A549 (cell line): Measurements from ENCODE around the gene GARIN6. TPM values are rescaled to one million over a fixed set of nuclear protein-coding genes. Genes with fewer than 3 reads are reported as not detected.

ENCODE experiments used
- ATAC-seq, 2 experiments: fragments of 200-7000 bp in 1 of 2; fragments of >200 bp in 1 of 2; cut with Nextera tagmentation in 1 of 2; cut with Tn5 transposase in 1 of 2; 3 replicates each; pipeline versions ENCODE4 v1.8.0 to v1.9.1; 2018 to 2020; ENCODE audit warnings: mild to moderate bottlenecking in 1 of 2, moderate library complexity in 1 of 2
- CTCF ChIA-PET: fragments of 300-600 bp; sonication (Branson Sonifier 250); formaldehyde crosslinking; extraction: SDS; loops from one replicate; lab custom pipeline; 2021; ENCODE audit warnings: antibody characterized with exemption, inconsistent platforms; lab: Yijun Ruan, JAX
- POLR2A ChIA-PET: fragments of 350-600 bp; formaldehyde crosslinking; extraction: SDS; loops from one replicate; lab custom pipeline; 2021; ENCODE audit warnings: antibody characterized with exemption, inconsistent platforms; lab: Yijun Ruan, JAX
- DNase-seq, 2 experiments: peaks; one replicate each; pipeline versions ENCODE4 v3.0.0 to v3.0.0-alpha.2; 2011 to 2016; ENCODE audit warnings: low read depth in 1 of 2, low spot score in 1 of 2
- FAIRE-seq: peaks from 2 replicates; lab custom pipeline; 2011; peaks lifted over from hg19 to GRCh38; lab: Jason Lieb, UNC
- H3K27ac ChIP-seq, 2 experiments: fragments of >200 bp; sonication (Bioruptor Twin); formaldehyde crosslinking; 3 replicates each; pipeline ENCODE4 v1.5.1; 2016 to 2017
- H3K4me1 ChIP-seq: fragments of >200 bp; sonication (Bioruptor Twin); formaldehyde crosslinking; 3 replicates; pipeline ENCODE4 v1.6.1; 2016
- H3K4me2 ChIP-seq: fragments of >200 bp; sonication (Bioruptor Twin); formaldehyde crosslinking; 3 replicates; pipeline ENCODE4 v1.6.1; 2016
- H3K4me3 ChIP-seq: fragments of >200 bp; sonication (Bioruptor Twin); formaldehyde crosslinking; 3 replicates; pipeline ENCODE4 v1.5.1; 2016
- H3K9me3 ChIP-seq: fragments of >200 bp; sonication (Bioruptor Twin); formaldehyde crosslinking; 3 replicates; pipeline ENCODE4 v1.6.1; 2016
- CHD2 ChIP-seq: fragments of 150-350 bp; IDR thresholded peaks from 2 replicates; pipeline ENCODE4 v1.6.1; 2014; ENCODE audit warnings: low read length; ENCODE audit not compliant: partially characterized antibody
- CHD4 ChIP-seq: fragments of 200-600 bp; sonication (generic); IDR thresholded peaks from 2 replicates; pipeline ENCODE4 v1.6.1; 2016; ENCODE audit warnings: antibody characterized with exemption, mild to moderate bottlenecking, borderline replicate concordance
- EHF ChIP-seq: fragments of 250-450 bp; sonication (Bioruptor Pico); IDR thresholded peaks from 2 replicates; pipeline ENCODE4 v1.5.0; 2020; ENCODE audit warnings: mild to moderate bottlenecking
- EHMT2 ChIP-seq: fragments of 200-600 bp; sonication (generic); IDR thresholded peaks from 2 replicates; pipeline ENCODE4 v1.6.1; 2016; ENCODE audit warnings: antibody characterized with exemption, low read depth, mild to moderate bottlenecking, moderate library complexity
- FOSB ChIP-seq: fragments of 250-450 bp; sonication (Bioruptor Pico); IDR thresholded peaks from 2 replicates; pipeline ENCODE4 v1.5.0; 2020; ENCODE audit warnings: mild to moderate bottlenecking, moderate library complexity
- HDAC2 ChIP-seq: fragments of 200-600 bp; sonication (generic); IDR thresholded peaks from 2 replicates; pipeline ENCODE4 v1.6.1; 2016
- HEYL ChIP-seq: fragments of 250-450 bp; sonication (Bioruptor Pico); IDR thresholded peaks from 2 replicates; pipeline ENCODE4 v1.8.0; 2021; ENCODE audit warnings: mild to moderate bottlenecking, moderate library complexity
- HOXA7 ChIP-seq: fragments of 250-450 bp; sonication (Bioruptor Pico); IDR thresholded peaks from 2 replicates; pipeline ENCODE4 v1.5.0; 2020; ENCODE audit warnings: mild to moderate bottlenecking, moderate library complexity
- JUN ChIP-seq, 2 experiments: fragments of >200 bp; sonication (Bioruptor Twin); formaldehyde crosslinking; IDR thresholded peaks; 2 replicates in 1 of 2; 3 replicates in 1 of 2; pipeline ENCODE4 v1.6.1; 2016 to 2017
- JUNB ChIP-seq: fragments of >200 bp; sonication (Bioruptor Twin); formaldehyde crosslinking; IDR thresholded peaks from 2 replicates; pipeline ENCODE4 v1.6.1; 2016
- KDM5A ChIP-seq: fragments of 200-600 bp; sonication (generic); IDR thresholded peaks from 2 replicates; pipeline ENCODE4 v1.6.1; 2016; ENCODE audit warnings: antibody characterized with exemption, mild to moderate bottlenecking
- MAFK ChIP-seq: fragments of 450-650 bp; IDR thresholded peaks from 2 replicates; pipeline ENCODE4 v1.6.1; 2014; ENCODE audit not compliant: partially characterized antibody
- POLR2AphosphoS2 ChIP-seq: conservative IDR thresholded peaks from 2 replicates; pipeline ENCODE4 v1.6.1; 2012; ENCODE audit warnings: low read length, improper control_type of control experiment, inconsistent platforms
- RAD21 ChIP-seq, 2 experiments: fragments of >200 bp in 1 of 2; sonication (Bioruptor Twin) in 1 of 2; formaldehyde crosslinking in 1 of 2; IDR thresholded peaks in 1 of 2; conservative IDR thresholded peaks in 1 of 2; 2 replicates in 1 of 2; 3 replicates in 1 of 2; pipeline ENCODE4 v1.6.1; 2012 to 2018; ENCODE audit warnings: inconsistent platforms in 1 of 2
- RCOR1 ChIP-seq: fragments of 150-350 bp; IDR thresholded peaks from 2 replicates; pipeline ENCODE4 v1.6.1; 2014; ENCODE audit warnings: antibody characterized with exemption, low read length, low read depth
- RFX5 ChIP-seq: fragments of 450-650 bp; IDR thresholded peaks from 2 replicates; pipeline ENCODE4 v1.7.1; 2014; ENCODE audit warnings: antibody characterized with exemption, mild to moderate bottlenecking, moderate library complexity
- TFCP2L1 ChIP-seq: fragments of 250-450 bp; sonication (Bioruptor Pico); IDR thresholded peaks from 2 replicates; pipeline ENCODE4 v1.5.0; 2021; ENCODE audit warnings: mild to moderate bottlenecking
- ZFP36 ChIP-seq: fragments of 450-650 bp; IDR thresholded peaks from 2 replicates; pipeline ENCODE4 v1.6.1; 2014; ENCODE audit warnings: borderline replicate concordance; ENCODE audit not compliant: partially characterized antibody
- ZNF302 ChIP-seq: fragments of 250-450 bp; sonication (Bioruptor Pico); IDR thresholded peaks from 2 replicates; pipeline ENCODE4 v1.9.0; 2021; ENCODE audit warnings: inconsistent platforms, mild to moderate bottlenecking, moderate library complexity
- WGBS: methylation state at CpG from one replicate; pipeline ENCODE4 v1.1.6; 2017; ENCODE audit errors: missing lambda C conversion rate; 5-methylcytosine and 5-hydroxymethylcytosine counted together
- polyA plus RNA-seq, 4 experiments: library from polyadenylated mRNA; depleted of rRNA in 3 of 4; stranded (reverse); fragments of >200 nt; fragmentation: RNase III in 1 of 4; extraction: RNeasy Plus Mini Kit Qiagen cat#74134 plus additional on column Dnase treatment in 1 of 4; gene quantifications; 2 replicates in 3 of 4; 3 replicates in 1 of 4; pipeline ENCODE4 v1.2.3, GENCODE V29; 2011 to 2017
- TF ChIP-seq, protein P1 (sequence below): fragments of 150-350 bp; IDR thresholded peaks from 2 replicates; pipeline ENCODE4 v1.6.1; 2014; ENCODE audit warnings: low read depth, mild to moderate bottlenecking, low read length
- TF ChIP-seq, protein P2 (sequence below): IDR thresholded peaks from 2 replicates; pipeline ENCODE4 v1.6.1; 2012
- TF ChIP-seq, protein P3 (sequence below): fragments of 450-650 bp; IDR thresholded peaks from 2 replicates; pipeline ENCODE4 v1.6.1; 2014; ENCODE audit warnings: antibody characterized with exemption

Gene GARIN6
- polyA plus RNA-seq, 2 of the 4 experiments (the other 2 are of a cell fraction) = not detected

DNA sequence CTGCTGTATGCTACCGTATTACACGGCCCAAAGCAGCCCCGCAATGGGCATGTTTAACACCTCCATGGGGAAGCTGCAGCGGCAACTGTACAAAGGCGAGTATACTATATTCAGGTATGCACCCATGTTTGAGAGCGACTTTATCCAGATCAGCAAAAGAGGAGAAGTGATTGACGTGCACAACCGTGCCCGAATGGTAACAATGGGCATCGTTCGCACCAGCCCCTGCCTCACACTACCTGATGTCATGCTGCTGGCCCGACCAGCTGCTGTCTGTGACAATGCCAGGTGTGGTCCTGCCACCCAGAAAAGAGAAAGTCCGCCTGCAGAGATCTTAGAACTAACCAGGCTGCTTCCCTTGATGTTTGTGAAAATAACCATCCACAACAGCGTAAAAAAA is 630 bp downstream of the GARIN6 start:
- ATAC-seq (no peak), DNase-seq (no peak), FAIRE-seq (no peak)
- H3K4me2 ChIP-seq = no peak overlapping the region
- no peak for TF ChIP-seq RAD21 (conservative IDR thresholded peaks at IDR 0.05 in 1 of 2, IDR thresholded peaks at IDR 0.05 in 1 of 2)
- no peak for TF ChIP-seq HOXA7 (CRISPR knock-in tag)
- no peak for TF ChIP-seq RCOR1
- no peak for TF ChIP-seq KDM5A
- TF ChIP-seq CHD4 = no peak
- no peak for TF ChIP-seq EHF
- no peak for TF ChIP-seq ZNF302 (CRISPR knock-in tag)
- TF ChIP-seq HEYL (CRISPR knock-in tag) = no peak
- TF ChIP-seq, protein P1, sequence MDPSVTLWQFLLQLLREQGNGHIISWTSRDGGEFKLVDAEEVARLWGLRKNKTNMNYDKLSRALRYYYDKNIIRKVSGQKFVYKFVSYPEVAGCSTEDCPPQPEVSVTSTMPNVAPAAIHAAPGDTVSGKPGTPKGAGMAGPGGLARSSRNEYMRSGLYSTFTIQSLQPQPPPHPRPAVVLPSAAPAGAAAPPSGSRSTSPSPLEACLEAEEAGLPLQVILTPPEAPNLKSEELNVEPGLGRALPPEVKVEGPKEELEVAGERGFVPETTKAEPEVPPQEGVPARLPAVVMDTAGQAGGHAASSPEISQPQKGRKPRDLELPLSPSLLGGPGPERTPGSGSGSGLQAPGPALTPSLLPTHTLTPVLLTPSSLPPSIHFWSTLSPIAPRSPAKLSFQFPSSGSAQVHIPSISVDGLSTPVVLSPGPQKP = no peak
- no peak for TF ChIP-seq HDAC2
- TF ChIP-seq, protein P2, sequence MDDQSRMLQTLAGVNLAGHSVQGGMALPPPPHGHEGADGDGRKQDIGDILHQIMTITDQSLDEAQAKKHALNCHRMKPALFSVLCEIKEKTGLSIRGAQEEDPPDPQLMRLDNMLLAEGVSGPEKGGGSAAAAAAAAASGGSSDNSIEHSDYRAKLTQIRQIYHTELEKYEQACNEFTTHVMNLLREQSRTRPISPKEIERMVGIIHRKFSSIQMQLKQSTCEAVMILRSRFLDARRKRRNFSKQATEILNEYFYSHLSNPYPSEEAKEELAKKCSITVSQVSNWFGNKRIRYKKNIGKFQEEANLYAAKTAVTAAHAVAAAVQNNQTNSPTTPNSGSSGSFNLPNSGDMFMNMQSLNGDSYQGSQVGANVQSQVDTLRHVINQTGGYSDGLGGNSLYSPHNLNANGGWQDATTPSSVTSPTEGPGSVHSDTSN = no peak
- no peak for TF ChIP-seq CHD2
- TF ChIP-seq JUN (IDR thresholded peaks at IDR 0.05) = no peak
- TF ChIP-seq, protein P3, sequence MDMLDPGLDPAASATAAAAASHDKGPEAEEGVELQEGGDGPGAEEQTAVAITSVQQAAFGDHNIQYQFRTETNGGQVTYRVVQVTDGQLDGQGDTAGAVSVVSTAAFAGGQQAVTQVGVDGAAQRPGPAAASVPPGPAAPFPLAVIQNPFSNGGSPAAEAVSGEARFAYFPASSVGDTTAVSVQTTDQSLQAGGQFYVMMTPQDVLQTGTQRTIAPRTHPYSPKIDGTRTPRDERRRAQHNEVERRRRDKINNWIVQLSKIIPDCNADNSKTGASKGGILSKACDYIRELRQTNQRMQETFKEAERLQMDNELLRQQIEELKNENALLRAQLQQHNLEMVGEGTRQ = no peak
- no peak for TF ChIP-seq TFCP2L1
- no peak for TF ChIP-seq JUNB
- no peak for TF ChIP-seq FOSB (CRISPR knock-in tag)
- ChIA-PET CTCF (interaction anchor here (0.7 to 1.1 kb wide), 2 partner anchors 11 to 848 kb away, joined by 3 to 9 read pairs; no protein-coding TSS in a partner anchor), POLR2A (no interaction called here)
- no peak overlapping the region for H3K27ac ChIP-seq
- no peaks in the 10 kb centered on the region for H3K4me1 ChIP-seq
- H3K4me3 ChIP-seq = no peak overlapping the region
- 24% methylated on average over 14 of the region's 14 CpGs for WGBS
- no peaks in the 10 kb centered on the region for H3K9me3 ChIP-seq

DNA sequence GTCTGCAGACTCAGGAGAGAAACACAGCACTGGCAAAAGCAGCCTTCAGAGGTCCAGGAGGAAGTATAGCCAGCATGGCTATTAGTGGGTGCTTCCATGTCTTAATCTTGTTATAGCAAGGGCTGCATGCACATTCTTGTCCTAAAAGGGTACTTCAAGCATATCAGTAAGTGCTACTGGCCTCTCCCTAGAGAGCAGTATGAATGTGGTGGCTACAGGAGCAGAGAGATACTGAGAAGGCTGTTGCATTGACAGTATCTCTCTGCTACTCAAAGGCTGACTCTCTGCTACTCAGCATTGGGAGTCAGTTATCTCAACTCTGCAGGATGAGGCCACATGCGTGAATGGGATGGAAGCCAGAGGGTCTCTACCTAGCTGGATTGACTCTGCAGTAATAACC is 2.0 kb downstream of the GARIN6 start:
- ATAC-seq = no peak
- ChIA-PET POLR2A (no interaction called here), CTCF (no interaction called here)

More for the DNA sequence above, 2.0 kb downstream of the GARIN6 start:
- H3K4me1 ChIP-seq = no peaks in the 10 kb centered on the region
- WGBS = 0% methylated on average over 1 of the region's 1 CpG
- no peak overlapping the region for H3K4me3 ChIP-seq
- TF ChIP-seq ZNF302 (CRISPR knock-in tag) (no peak), HDAC2 (no peak), RFX5 (no peak), ZFP36 (no peak), HEYL (CRISPR knock-in tag) (no peak), CHD4 (no peak), POLR2AphosphoS2 (no peak), EHMT2 (no peak), KDM5A (no peak), MAFK (no peak)
- TF ChIP-seq, protein P3 = no peak
- FAIRE-seq (no peak), DNase-seq (no peak)
- H3K4me2 ChIP-seq = no peak overlapping the region
- H3K27ac ChIP-seq = no peak overlapping the region
- no peaks in the 10 kb centered on the region for H3K9me3 ChIP-seq
